Measurements from ENCODE around the gene EBNA1BP2.
"Not testable (repeated sequence)": the region's sequence is repeated elsewhere in the genome, so short reads cannot be mapped to it uniquely, and the experiment has no call there.

Gene EBNA1BP2

GRCh38 chr1:43171312-43171875 is 696 bp downstream of the EBNA1BP2 start:
- DNase-seq, result no peak

GRCh38 chr1:43165765-43166164 is 6.3 kb downstream of the EBNA1BP2 start:
- no peak for DNase-seq

GRCh38 chr1:43165162-43165561 is 6.9 kb downstream of the EBNA1BP2 start:
- no peak for DNase-seq

- no peak for DNase-seq
Observed at GRCh38 chr1:43156026-43156425, 16.1 kb downstream of the EBNA1BP2 start.

DNA sequence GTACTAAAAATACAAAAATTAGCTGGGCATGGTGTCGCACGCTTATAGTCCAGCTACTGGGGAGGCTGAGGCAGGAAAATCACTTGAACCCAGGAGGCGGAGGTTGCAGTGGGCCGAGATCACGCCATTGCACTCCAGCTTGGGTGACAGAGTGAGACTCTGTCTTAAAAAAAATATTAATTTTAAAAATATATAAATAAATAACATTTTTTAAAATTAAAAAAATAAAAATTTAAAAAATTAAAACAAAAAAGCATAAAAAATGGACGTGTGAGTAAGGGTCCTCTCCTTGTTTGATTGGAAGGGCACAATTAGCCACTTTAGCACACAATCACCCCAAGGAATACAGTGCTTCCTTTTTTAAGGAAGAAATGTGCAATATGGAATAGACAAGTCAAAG is 18.6 kb downstream of the EBNA1BP2 start:
- DNase-seq, result no peak

DNA sequence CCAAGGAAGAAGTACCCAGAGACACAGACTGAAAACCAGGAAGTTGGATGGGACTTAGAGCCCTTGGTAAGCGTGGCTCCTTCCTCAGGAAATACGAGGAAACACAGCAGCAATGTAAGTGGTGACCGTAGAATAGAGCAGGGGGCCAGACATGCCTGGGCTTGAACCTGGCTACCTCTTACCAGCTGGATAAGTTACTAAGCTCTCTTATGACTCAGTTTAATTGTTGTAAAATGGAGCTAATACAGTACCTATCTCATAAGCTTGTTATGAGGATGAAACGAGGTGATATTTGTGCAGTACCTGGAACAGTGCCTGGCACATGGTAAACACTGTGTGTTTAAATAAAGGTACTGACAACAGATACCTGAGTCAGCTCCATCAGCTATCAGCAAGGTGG is 19.2 kb downstream of the EBNA1BP2 start:
- DNase-seq, result no peak

DNA sequence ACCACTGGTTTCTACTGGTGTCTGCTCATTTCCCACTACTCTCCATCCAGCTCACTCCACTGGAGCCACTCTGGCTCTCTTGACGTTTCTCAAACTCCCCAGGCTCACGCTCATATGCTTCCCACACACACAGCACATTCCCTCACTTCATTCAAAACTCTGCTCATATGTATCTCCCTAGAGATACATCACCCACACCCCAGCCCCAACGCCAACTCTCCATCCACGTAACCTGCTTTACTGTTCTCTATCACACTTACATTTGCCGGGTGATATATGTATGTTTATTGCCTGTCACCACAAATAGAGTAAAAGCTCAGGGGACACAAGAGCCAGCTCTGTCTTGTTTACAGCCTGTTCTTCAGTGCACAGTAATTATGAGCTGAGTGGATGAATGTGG is 22.2 kb downstream of the EBNA1BP2 start:
- no peak for DNase-seq

DNA sequence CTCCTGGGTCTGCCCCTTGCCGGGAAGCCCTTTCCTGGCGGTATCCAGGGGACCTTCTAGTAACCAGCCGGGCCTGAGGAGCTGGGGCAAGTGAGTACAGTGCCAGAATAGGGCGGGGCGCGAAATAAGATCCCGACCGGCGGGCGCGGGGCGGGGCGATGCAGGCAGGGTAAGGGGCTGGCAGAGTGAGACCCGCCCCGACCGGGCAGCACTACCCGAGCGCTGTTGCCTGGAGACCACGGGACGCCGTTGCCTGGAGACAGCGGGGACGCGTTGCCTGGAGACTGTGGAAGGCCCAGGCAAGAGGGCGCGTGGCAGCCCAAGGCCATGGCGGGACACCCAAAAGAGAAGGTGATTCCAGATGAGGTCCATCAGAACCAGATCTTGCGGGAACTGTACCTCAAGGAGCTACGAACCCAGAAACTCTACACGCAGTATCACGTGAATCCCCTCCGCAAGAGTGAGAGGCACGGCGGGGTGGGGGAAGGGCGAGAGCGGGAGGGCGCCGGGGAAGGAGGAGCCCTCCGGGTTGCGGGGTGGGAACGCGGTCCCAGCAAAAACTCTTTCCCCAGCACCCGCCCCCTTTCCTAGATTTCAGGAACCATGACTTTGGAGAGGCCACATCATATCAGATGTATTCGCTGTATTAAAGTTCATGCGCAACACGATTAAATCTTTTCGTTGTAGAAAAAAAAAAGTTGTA is 24.3 kb downstream of the EBNA1BP2 start:
- DNase-seq, result peak; percentile 91

DNA sequence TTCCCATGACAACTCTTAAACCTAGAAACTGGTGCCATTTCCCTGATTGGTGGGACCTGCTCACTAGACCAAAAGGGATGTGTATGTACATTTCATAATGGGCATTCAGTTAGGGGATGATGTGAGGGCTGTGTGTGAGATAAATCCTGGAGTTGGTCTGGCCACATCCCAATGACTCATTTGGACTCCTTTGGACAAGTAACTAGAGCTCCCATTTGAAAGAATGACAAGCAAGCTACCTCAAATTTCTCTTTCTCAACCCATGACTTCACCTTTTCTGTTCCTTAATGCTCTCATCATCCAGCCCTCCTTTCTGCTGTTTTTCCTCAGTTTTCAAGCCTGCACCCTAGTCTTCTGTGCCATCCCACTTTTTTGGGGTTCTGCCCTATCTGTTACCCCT is 27.9 kb downstream of the EBNA1BP2 start:
- DNase-seq, result no peak

GRCh38 chr1:43143441-43143888 is 28.6 kb downstream of the EBNA1BP2 start:
- no peak for DNase-seq

- DNase-seq, result no peak
Observed at GRCh38 chr1:43140583-43140982, 31.5 kb downstream of the EBNA1BP2 start.

DNA sequence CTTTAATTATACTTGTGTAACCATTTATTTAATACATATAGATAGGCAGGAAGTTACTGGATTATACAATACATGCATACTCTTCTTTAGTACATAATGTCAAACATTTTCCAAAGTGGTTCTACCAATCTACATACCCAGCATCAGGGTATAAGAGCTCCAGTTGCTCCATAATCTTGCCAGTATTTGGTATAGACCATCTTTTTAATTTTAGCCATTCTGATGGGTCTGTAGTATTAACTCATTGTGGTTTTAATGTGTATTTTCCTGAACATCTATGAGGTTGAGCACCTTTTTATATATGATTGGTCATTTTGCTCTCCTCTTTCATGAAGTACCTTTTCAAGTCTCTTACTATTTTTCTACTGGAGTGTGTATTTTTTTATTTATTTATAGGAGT is 32.1 kb downstream of the EBNA1BP2 start:
- DNase-seq, result no peak

- DNase-seq, result not testable (repeated sequence)
Observed at GRCh38 chr1:43139295-43139694, 32.8 kb downstream of the EBNA1BP2 start.

- no peak for DNase-seq
Observed at GRCh38 chr1:43137445-43138052, 34.5 kb downstream of the EBNA1BP2 start.

DNA sequence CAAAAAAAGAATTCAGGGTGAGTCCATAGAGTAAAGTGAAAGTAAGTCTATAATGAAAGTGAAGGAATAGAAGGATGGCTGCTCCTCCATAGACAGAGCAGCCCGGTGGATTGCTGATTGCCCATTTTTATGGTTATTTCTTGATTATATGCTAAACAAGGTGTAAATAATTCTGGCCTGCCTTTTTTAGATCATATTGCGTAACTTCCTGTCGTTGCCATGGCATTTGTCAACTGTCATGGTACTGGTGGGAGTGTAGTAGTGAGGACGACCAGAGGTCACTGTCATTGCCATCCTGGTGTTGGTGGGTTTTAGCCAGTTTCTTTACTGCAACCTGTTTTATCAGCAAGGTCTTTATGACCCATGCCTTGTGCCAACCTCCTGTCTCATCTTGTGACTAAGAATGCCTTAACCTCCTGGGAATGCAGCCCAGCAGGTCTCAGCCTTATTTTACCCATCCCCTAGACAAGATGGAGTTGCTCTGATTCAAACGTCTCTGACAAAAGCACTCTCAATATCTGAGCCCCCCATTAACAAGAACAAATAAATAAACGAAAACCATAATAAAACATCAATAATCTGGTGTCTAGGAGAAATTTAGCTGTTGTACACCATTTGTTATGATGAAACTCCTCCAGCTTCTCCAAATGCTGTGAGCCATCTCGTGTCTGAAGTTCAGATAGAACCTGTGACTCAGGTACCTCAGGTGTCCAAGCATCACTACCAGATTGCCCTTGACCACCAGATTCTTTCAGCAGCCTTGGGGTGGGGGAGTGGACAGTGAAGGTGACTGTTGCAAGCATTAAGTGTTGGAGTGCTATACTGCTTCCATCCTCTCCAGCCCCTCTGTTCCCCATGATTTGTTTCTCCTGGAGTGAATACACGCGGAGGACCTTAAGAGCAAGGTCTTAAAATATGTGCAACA is 36.0 kb downstream of the EBNA1BP2 start:
- no peak for DNase-seq

GRCh38 chr1:43134640-43135039 is 37.5 kb downstream of the EBNA1BP2 start:
- DNase-seq, result no peak

- DNase-seq, result no peak
Observed at GRCh38 chr1:43134068-43134467, 38.0 kb downstream of the EBNA1BP2 start.

DNA sequence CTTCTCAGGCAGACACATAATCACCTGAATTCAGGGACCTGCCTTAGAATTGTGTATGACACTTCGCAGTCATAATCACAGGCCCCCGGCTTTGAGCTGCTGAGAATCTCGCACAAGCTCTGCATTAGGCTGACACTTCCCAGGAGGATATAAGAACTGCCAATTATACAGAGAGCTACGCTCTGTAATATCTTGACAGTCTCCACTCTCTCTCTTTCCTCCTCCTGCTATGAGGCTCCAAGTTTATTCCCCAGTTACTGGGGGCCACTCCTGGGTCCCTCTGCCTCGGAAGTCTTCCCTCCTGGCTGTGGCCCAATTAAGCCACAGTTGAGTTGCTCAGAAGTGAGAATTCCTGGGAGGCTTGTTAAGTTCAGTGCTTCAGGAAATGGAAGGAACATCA is 42.7 kb downstream of the EBNA1BP2 start:
- DNase-seq, result no peak

- no peak for DNase-seq
Observed at GRCh38 chr1:43128816-43129215, 43.3 kb downstream of the EBNA1BP2 start.

GRCh38 chr1:43123031-43123430 is 49.1 kb downstream of the EBNA1BP2 start:
- no peak for DNase-seq

GRCh38 chr1:43121256-43121900 is 50.7 kb downstream of the EBNA1BP2 start:
- DNase-seq, result no peak

GRCh38 chr1:43119928-43120586 is 52.0 kb downstream of the EBNA1BP2 start:
- DNase-seq, result not testable (repeated sequence)
